Measurements from ENCODE around the gene TXNRD2. TPM values are rescaled to one million over a fixed set of nuclear protein-coding genes. Genes with fewer than 3 reads are reported as not detected.

TXNRD2 gene
- total and polyA plus RNA-seq, 8 donors, result 9.6 to 41.6 (median 14.8) TPM

DNA sequence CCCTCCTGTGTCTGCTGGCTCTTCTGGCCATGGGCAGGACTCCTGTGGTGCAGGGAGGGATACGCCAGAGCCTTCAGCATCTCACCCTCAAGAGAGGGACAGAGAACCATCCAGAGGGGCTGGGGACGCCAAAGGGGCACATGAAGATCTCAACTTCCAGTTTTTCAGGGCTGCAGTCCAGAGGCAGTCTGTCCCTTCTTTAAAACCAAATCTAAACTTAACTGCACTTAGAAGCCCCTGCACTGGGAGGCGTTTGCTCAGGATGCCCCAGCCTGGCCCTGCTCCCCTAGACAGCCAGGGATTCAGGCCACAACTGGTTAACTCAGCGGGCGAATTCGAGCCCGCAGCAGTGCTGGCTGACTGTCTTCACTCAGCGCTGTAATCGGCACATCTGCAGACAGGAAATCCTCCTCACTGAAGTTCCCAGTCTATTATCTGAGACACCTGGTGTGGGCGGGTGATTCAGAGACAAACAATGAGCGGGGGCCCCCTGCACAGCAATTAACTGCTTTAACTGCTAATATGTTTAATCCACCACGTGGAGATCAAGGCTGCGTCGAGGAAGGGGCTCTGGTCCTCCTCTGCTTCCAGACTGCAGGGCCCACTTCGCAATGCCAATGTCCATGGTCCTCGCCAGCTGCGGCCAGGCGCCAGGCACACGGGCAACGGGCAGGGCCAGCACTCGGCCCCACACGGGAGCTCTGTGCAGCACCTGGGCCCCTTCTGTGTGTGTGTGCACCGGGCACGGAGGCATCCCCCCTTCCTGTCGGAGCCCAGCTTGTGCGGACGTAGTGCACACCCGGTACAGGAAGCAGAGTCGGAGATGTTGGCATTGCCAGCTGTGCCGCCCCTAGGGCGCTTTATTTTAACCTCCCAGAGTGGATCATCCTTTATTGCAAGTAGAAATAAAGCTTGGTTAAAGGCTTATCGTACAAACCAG lies 50.0 kb downstream of the TXNRD2 start:
- ATAC-seq, result peak in 3 of 4 donors; percentile 32 to 58 (median 58)
- intact Hi-C loops (cut with DNase I), result no loop called here
- 71% methylated on average over 32 of the region's 32 CpGs for WGBS, 2 donors
- H3K9me3 ChIP-seq, result no peaks in the 10 kb centered on the region
- no peak overlapping the region for H3K27ac ChIP-seq
- H3K4me1 ChIP-seq, result no peaks in the 10 kb centered on the region
- H3K27me3 ChIP-seq, result no peaks in the 10 kb centered on the region
- no peaks in the 10 kb centered on the region for H3K36me3 ChIP-seq
- no peak overlapping the region for H3K4me3 ChIP-seq
- TF ChIP-seq, protein P1, sequence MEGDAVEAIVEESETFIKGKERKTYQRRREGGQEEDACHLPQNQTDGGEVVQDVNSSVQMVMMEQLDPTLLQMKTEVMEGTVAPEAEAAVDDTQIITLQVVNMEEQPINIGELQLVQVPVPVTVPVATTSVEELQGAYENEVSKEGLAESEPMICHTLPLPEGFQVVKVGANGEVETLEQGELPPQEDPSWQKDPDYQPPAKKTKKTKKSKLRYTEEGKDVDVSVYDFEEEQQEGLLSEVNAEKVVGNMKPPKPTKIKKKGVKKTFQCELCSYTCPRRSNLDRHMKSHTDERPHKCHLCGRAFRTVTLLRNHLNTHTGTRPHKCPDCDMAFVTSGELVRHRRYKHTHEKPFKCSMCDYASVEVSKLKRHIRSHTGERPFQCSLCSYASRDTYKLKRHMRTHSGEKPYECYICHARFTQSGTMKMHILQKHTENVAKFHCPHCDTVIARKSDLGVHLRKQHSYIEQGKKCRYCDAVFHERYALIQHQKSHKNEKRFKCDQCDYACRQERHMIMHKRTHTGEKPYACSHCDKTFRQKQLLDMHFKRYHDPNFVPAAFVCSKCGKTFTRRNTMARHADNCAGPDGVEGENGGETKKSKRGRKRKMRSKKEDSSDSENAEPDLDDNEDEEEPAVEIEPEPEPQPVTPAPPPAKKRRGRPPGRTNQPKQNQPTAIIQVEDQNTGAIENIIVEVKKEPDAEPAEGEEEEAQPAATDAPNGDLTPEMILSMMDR (IDR thresholded peaks at IDR 0.05), result no peak
- FAIRE-seq, result no peak
- peak in 1 of 6 donors; percentile 48 for DNase-seq

DNA sequence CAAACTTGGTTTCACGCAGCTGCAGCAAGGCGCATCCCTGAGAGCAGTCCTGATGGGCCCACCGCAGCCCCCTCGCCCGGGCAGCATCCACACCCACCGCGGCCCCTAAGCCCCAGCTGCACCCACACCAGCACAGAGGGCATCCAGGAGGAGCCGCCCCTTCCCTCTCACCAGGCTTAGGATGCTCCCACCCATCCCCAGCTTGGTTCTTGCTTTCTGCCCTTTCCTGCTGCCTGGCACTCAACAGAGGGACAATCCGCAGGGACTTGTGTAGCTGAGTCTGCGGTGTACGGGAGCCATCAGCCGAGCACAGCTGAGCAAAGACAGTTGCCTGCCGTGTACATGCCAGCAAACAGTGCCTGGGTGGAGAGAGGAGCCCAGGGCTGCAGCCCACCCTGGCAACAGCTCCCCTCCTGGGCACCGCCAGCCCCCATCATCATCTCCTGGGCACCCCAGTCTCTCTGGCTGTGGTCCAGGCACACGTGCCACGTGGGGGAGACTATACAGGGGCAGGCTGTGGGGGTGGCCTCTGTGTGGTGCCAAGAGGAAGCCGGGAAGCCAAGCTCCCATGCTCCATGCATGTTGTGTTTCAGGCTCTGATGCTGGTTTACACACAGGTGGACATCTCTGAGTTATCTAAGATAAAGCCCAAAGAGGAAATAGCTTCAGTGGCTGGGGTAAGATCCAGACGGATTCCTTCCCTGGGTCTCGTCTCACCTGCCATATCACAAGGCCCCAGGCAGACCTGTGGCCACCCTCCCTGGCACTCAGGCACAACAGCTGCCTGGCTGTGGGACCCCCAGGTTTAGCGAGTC lies 50.9 kb downstream of the TXNRD2 start:
- no peak for ATAC-seq
- FAIRE-seq, result no peak
- H3K27ac ChIP-seq, result no peak overlapping the region
- TF ChIP-seq, protein P1 (IDR thresholded peaks at IDR 0.05), result no peak
- H3K4me3 ChIP-seq, result no peak overlapping the region
- intact Hi-C loops (cut with DNase I), result no loop called here
- 83 to 84% methylated on average over 20 of the region's 20 CpGs for WGBS, 2 donors
- peak in 1 of 6 donors; percentile 52 for DNase-seq
- no peaks in the 10 kb centered on the region for H3K4me1 ChIP-seq
- no peaks in the 10 kb centered on the region for H3K27me3 ChIP-seq
- no peaks in the 10 kb centered on the region for H3K36me3 ChIP-seq
- no peaks in the 10 kb centered on the region for H3K9me3 ChIP-seq

DNA sequence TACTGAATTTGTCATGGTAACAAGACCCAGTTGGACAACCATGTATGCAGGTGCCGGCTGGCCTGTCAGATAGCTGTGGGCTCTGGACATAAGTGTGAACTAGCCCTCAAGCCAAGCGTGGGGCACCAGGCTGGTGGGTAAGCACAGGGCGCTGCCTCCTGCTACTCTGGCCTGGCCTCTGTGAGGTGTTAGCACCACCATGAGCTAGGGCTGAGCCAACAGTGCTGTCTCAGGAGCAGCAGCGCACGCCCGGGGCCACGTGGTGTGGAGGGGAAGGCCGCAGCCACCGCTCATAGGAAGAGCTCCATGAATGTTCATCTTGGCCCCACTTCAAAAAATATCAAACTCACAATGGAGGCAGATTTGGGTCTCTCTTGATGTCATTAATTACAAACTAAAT lies 51.7 kb downstream of the TXNRD2 start:
- no peak for FAIRE-seq
- no peak for ATAC-seq
- Histone ChIP-seq H3K4me1 (no peaks in the 10 kb centered on the region), H3K27ac (no peak overlapping the region), H3K4me3 (no peak overlapping the region), H3K9me3 (no peaks in the 10 kb centered on the region), H3K36me3 (no peaks in the 10 kb centered on the region), H3K27me3 (no peaks in the 10 kb centered on the region)
- DNase-seq, result peak in 1 of 6 donors; percentile 47
- 92 to 93% methylated on average over 9 of the region's 9 CpGs for WGBS, 2 donors
- TF ChIP-seq, protein P1 (IDR thresholded peaks at IDR 0.05), result no peak
- intact Hi-C loops (cut with DNase I), result no loop called here

DNA sequence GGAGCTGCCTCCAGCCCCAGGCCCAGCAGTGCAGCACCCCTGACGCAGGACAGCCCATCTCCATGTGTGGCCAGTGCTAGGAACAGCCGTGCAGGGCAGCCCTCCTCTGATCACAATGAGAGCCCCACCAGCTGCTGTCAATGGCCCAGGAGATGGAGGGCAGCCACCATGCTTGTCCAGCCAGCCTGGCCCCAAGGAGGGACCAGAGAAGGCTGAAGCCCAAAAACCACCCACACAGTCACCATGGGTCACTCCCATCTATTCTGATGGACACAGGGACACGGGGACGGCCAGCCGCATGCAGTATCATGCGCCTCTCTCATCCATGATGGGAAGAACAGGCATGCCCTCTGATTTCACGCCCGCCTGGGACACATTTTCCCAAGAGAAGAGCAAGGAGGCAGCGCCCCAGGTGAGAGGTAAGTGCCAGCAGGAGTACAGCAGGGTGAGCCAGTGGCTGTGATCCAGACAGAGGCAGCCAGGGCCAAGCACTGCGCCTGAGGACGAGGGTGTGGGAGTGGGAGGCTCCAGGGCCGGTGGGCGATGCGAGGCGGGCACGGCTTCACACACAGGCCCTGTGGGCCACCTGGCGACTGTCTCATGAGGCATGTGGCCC lies 53.4 kb downstream of the TXNRD2 start:
- DNase-seq (peak in 2 of 6 donors; percentile 17 to 52), FAIRE-seq (no peak), ATAC-seq (no peak)
- Histone ChIP-seq H3K4me3 (no peak overlapping the region), H3K9me3 (no peaks in the 10 kb centered on the region), H3K4me1 (no peaks in the 10 kb centered on the region), H3K27me3 (no peaks in the 10 kb centered on the region), H3K36me3 (no peaks in the 10 kb centered on the region), H3K27ac (no peak overlapping the region)
- 93% methylated on average over 17 of the region's 17 CpGs for WGBS, 2 donors
- intact Hi-C loops (cut with DNase I), result no loop called here
- TF ChIP-seq, protein P1 (IDR thresholded peaks at IDR 0.05), result no peak
